IMR-90 (cell line): ENCODE results near the gene MAP6. TPM values are rescaled to one million over a fixed set of nuclear protein-coding genes. Genes with fewer than 3 reads are reported as not detected.

Experiments used
- ATAC-seq: fragments of 200-7000 bp; cut with Tn5 transposase; 2 replicates; pipeline ENCODE4 v1.9.1; 2020; ENCODE audit warnings: low read depth, mild to moderate bottlenecking, moderate library complexity
- BruUV-seq: library from RNA; stranded (reverse); fragments of 400-500 nt; replicated peaks from 2 replicates; lab custom pipeline; 2021; lab: Mats Ljungman, UMichigan
- CTCF ChIA-PET: fragments of 300-600 bp; formaldehyde crosslinking; extraction: SDS; loops from one replicate; lab custom pipeline; 2021; ENCODE audit warnings: antibody characterized with exemption; lab: Yijun Ruan, JAX
- POLR2A ChIA-PET: fragments of 300-600 bp; sonication (Branson Sonifier 250); formaldehyde crosslinking; loops from one replicate; lab custom pipeline; 2022; ENCODE audit warnings: antibody characterized with exemption; ENCODE audit not compliant: unreplicated experiment; lab: Charles Lee
- DNase-seq: peaks from one replicate; pipeline ENCODE4 v3.0.0; 2013
- H2AFZ ChIP-seq: replicated peaks from 2 replicates; pipeline ENCODE3; 2013; ENCODE audit warnings: low read length, mild to moderate bottlenecking; ENCODE audit not compliant: poor library complexity
- H2AK5ac ChIP-seq: 2 replicates; pipeline ENCODE4 v1.6.1; 2013; ENCODE audit warnings: low read depth, low read length, inconsistent platforms
- H2AK9ac ChIP-seq: replicated peaks from 2 replicates; pipeline ENCODE3; 2013; ENCODE audit warnings: mild to moderate bottlenecking, low read depth, low read length, moderate library complexity; ENCODE audit not compliant: poor library complexity
- H2BK120ac ChIP-seq: 2 replicates; pipeline ENCODE4 v1.6.1; 2013; ENCODE audit warnings: low read depth, low read length, inconsistent platforms
- H2BK15ac ChIP-seq: 3 replicates; pipeline ENCODE4 v1.6.1; 2013; ENCODE audit warnings: low read depth, low read length, inconsistent platforms
- H2BK20ac ChIP-seq: 2 replicates; pipeline ENCODE4 v1.6.1; 2013; ENCODE audit warnings: low read depth, mild to moderate bottlenecking, inconsistent platforms, low read length, moderate library complexity
- H2BK5ac ChIP-seq: 2 replicates; pipeline ENCODE4 v1.6.1; 2013; ENCODE audit warnings: mild to moderate bottlenecking, low read depth, low read length, inconsistent platforms; ENCODE audit not compliant: poor library complexity, severe bottlenecking
- H3K14ac ChIP-seq: replicated peaks from 2 replicates; pipeline ENCODE4 v1.6.1; 2013; ENCODE audit warnings: low read depth, low read length, inconsistent platforms
- H3K18ac ChIP-seq: 2 replicates; pipeline ENCODE4 v1.6.1; 2013; ENCODE audit warnings: low read depth, low read length, control low read depth
- H3K23ac ChIP-seq: 2 replicates; pipeline ENCODE4 v1.6.1; 2013; ENCODE audit warnings: low read depth, low read length, inconsistent platforms
- H3K27ac ChIP-seq: 2 replicates; pipeline ENCODE4 v1.5.1; 2013; ENCODE audit warnings: mild to moderate bottlenecking, control low read depth, low read length; ENCODE audit not compliant: insufficient read depth
- H3K27me3 ChIP-seq: 2 replicates; pipeline ENCODE4 v1.6.1; 2013; ENCODE audit warnings: low read length; ENCODE audit not compliant: control insufficient read depth, insufficient read depth
- H3K36me3 ChIP-seq: 2 replicates; pipeline ENCODE4 v1.6.1; 2013; ENCODE audit warnings: low read length, mixed read lengths; ENCODE audit not compliant: control insufficient read depth, insufficient read depth
- H3K4ac ChIP-seq: 2 replicates; pipeline ENCODE4 v1.6.1; 2013; ENCODE audit warnings: low read depth, low read length, inconsistent platforms
- H3K4me1 ChIP-seq: 2 replicates; pipeline ENCODE4 v1.6.1; 2013; ENCODE audit warnings: low read length, mixed read lengths; ENCODE audit not compliant: control insufficient read depth, insufficient read depth
- H3K4me2 ChIP-seq: 2 replicates; pipeline ENCODE4 v1.6.1; 2013; ENCODE audit warnings: low read depth, mild to moderate bottlenecking, control low read depth, low read length, moderate library complexity
- H3K4me3 ChIP-seq: 2 replicates; pipeline ENCODE4 v1.5.1; 2013; ENCODE audit warnings: low read depth, mild to moderate bottlenecking, control low read depth, low read length, moderate library complexity; ENCODE audit not compliant: insufficient read depth
- H3K56ac ChIP-seq: 2 replicates; pipeline ENCODE4 v1.6.1; 2013; ENCODE audit warnings: low read length, inconsistent platforms; ENCODE audit not compliant: insufficient read depth; ENCODE audit errors: extremely low read depth
- H3K79me1 ChIP-seq, 2 experiments: 2 replicates each; pipeline ENCODE4 v1.6.1; 2013; ENCODE audit warnings: low read length in 2 of 2, inconsistent platforms in 1 of 2, low read depth in 1 of 2
- H3K9ac ChIP-seq: 2 replicates; pipeline ENCODE4 v1.6.1; 2013; ENCODE audit warnings: low read depth, low read length, control low read depth
- H3K9me1 ChIP-seq: 2 replicates; pipeline ENCODE4 v1.6.1; 2013; ENCODE audit warnings: low read length, inconsistent platforms; ENCODE audit not compliant: insufficient read depth
- H3K9me3 ChIP-seq: 2 replicates; pipeline ENCODE4 v1.6.1; 2013; ENCODE audit warnings: low read length; ENCODE audit not compliant: control insufficient read depth, insufficient read depth
- H4K20me1 ChIP-seq: 2 replicates; pipeline ENCODE4 v1.6.1; 2013; ENCODE audit warnings: low read length, inconsistent platforms; ENCODE audit not compliant: insufficient read depth
- H4K5ac ChIP-seq: 2 replicates; pipeline ENCODE4 v1.6.1; 2013; ENCODE audit warnings: mild to moderate bottlenecking, low read depth, low read length, control low read depth
- H4K8ac ChIP-seq, 2 experiments: 2 replicates each; pipeline ENCODE4 v1.6.1; 2013; ENCODE audit warnings: low read depth in 2 of 2, low read length in 2 of 2, control low read depth in 1 of 2, inconsistent platforms in 1 of 2
- H4K91ac ChIP-seq: 2 replicates; pipeline ENCODE4 v1.6.1; 2013; ENCODE audit warnings: low read depth, low read length, inconsistent platforms; ENCODE audit not compliant: insufficient read depth
- BHLHE40 ChIP-seq: fragments of 150-350 bp; IDR thresholded peaks from 2 replicates; pipeline ENCODE4 v1.6.1; 2016; ENCODE audit warnings: mild to moderate bottlenecking, low read depth, low read length
- CEBPB ChIP-seq: IDR thresholded peaks from 2 replicates; pipeline ENCODE4 v1.6.1; 2012; ENCODE audit warnings: low read depth, low read length, improper control_type of control experiment
- CHD1 ChIP-seq: IDR thresholded peaks from 2 replicates; pipeline ENCODE4 v1.6.1; 2012; ENCODE audit warnings: low read depth, low read length, improper control_type of control experiment
- CTCF ChIP-seq: conservative IDR thresholded peaks from 2 replicates; pipeline ENCODE4 v1.5.1; 2012; ENCODE audit warnings: mild to moderate bottlenecking, low read depth, low read length, improper control_type of control experiment
- ELK1 ChIP-seq: fragments of 150-350 bp; IDR thresholded peaks from 2 replicates; pipeline ENCODE4 v1.6.1; 2016; ENCODE audit warnings: low read depth, mild to moderate bottlenecking, low read length, moderate library complexity, borderline replicate concordance
- FOS ChIP-seq: fragments of 150-350 bp; IDR thresholded peaks from 2 replicates; pipeline ENCODE4 v1.6.1; 2016; ENCODE audit warnings: low read depth, low read length
- MAFK ChIP-seq: IDR thresholded peaks from 2 replicates; pipeline ENCODE4 v1.6.1; 2012; ENCODE audit warnings: low read depth, low read length, improper control_type of control experiment
- MAZ ChIP-seq: IDR thresholded peaks from 2 replicates; pipeline ENCODE4 v1.6.1; 2012; ENCODE audit warnings: low read depth, mild to moderate bottlenecking, low read length, improper control_type of control experiment, moderate library complexity, borderline replicate concordance
- MXI1 ChIP-seq: IDR thresholded peaks from 2 replicates; pipeline ENCODE4 v1.6.1; 2012; ENCODE audit warnings: low read depth, mild to moderate bottlenecking, low read length, moderate library complexity, borderline replicate concordance
- NFE2L2 ChIP-seq: fragments of 150-350 bp; IDR thresholded peaks from 2 replicates; pipeline ENCODE4 v1.6.1; 2016; ENCODE audit warnings: low read depth, mild to moderate bottlenecking, low read length
- POLR2A ChIP-seq: IDR thresholded peaks from 2 replicates; pipeline ENCODE4 v1.6.1; 2012; ENCODE audit warnings: mild to moderate bottlenecking, low read depth, low read length
- RAD21 ChIP-seq: IDR thresholded peaks from 2 replicates; pipeline ENCODE4 v1.6.1; 2012; ENCODE audit warnings: low read length, improper control_type of control experiment
- RCOR1 ChIP-seq: IDR thresholded peaks from 2 replicates; pipeline ENCODE4 v1.6.1; 2012; ENCODE audit warnings: mild to moderate bottlenecking, low read length, improper control_type of control experiment; ENCODE audit not compliant: insufficient replicate concordance
- RFX5 ChIP-seq: IDR thresholded peaks from 2 replicates; pipeline ENCODE4 v1.8.0; 2012; ENCODE audit warnings: low read depth, mild to moderate bottlenecking, low read length, moderate library complexity
- USF2 ChIP-seq: fragments of 150-350 bp; IDR thresholded peaks from 2 replicates; pipeline ENCODE4 v1.6.1; 2017; ENCODE audit warnings: mild to moderate bottlenecking, antibody characterized with exemption, low read length, low read depth
- WGBS, 2 experiments: methylation state at CpG; one replicate each; pipeline versions ENCODE4 v1.1.5 to v1.1.7; 2013; ENCODE audit warnings: missing lambda C conversion rate in 2 of 2; ENCODE audit not compliant: insufficient read length in 1 of 2; ENCODE audit errors: extremely low coverage in 2 of 2; 5-methylcytosine and 5-hydroxymethylcytosine counted together
- dilution Hi-C: fragments of 300-500 bp; cut with HindIII; formaldehyde crosslinking; loops from one replicate; pipeline ENCODE4 v1.14.3; 2018; ENCODE audit warnings: low sequenced_read_pairs; ENCODE audit not compliant: unreplicated experiment
- in situ Hi-C: fragments of 300-500 bp; cut with MboI; formaldehyde crosslinking; loops from 3 replicates; pipeline ENCODE4 v1.14.3; 2019; ENCODE audit warnings: low sequenced_read_pairs, inconsistent platforms, mixed read lengths
- intact Hi-C: fragments of 100-400 bp; cut with micrococcal nuclease; formaldehyde crosslinking; loops from 2 replicates; pipeline ENCODE4 v1.10.0; 2022
- polyA plus RNA-seq, 3 experiments: library from polyadenylated mRNA; depleted of rRNA; stranded (reverse); fragments of >200 nt; gene quantifications; 2 replicates each; pipeline ENCODE4 v1.2.3, GENCODE V29; 2012; ENCODE audit warnings: low replicate concordance in 1 of 3
- total RNA-seq: library from RNA; depleted of rRNA; stranded (reverse); fragments of >200 nt; gene quantifications from 2 replicates; pipeline ENCODE4 v1.2.3, GENCODE V29; 2012

MAP6 gene
- total and polyA plus RNA-seq, 2 of the 4 experiments (the other 2 are of a cell fraction), result 3.0 to 3.4 TPM

- POLR2A ChIA-PET, result no interaction called here
- no peak overlapping the region for H2AFZ ChIP-seq
- no peak overlapping the region for H3K56ac ChIP-seq
- H3K27ac ChIP-seq, result no peak overlapping the region
- CTCF ChIA-PET, result no interaction called here
- H2BK20ac ChIP-seq, result no peak overlapping the region
- 0 out of 2 replicates have a peak, but pooled peaks cover 2% of the 10 kb centered on the region for H3K9me1 ChIP-seq
- H3K9ac ChIP-seq, result no peak overlapping the region
- 73% methylated on average over 3 of the region's 7 CpGs; no CpG with 5 or more reads in 1 of the 2 experiments for WGBS, 2 experiments
- no peak overlapping the region for H2AK5ac ChIP-seq
- H3K14ac ChIP-seq, result no peak overlapping the region
- no peak overlapping the region for H3K4me3 ChIP-seq
- no peak overlapping the region for H2BK5ac ChIP-seq
- no peak for TF ChIP-seq CEBPB
- TF ChIP-seq MAZ, result no peak
- TF ChIP-seq MXI1, result no peak
- no peak for TF ChIP-seq FOS
- no peak for TF ChIP-seq NFE2L2
- TF ChIP-seq RFX5, result no peak
- no peak for TF ChIP-seq POLR2A
- TF ChIP-seq RAD21, result no peak
- no peak for TF ChIP-seq RCOR1
- TF ChIP-seq CHD1, result no peak
- TF ChIP-seq ELK1, result no peak
- TF ChIP-seq MAFK, result no peak
- no peak for TF ChIP-seq CTCF
- no peak for TF ChIP-seq USF2
- no peak for TF ChIP-seq BHLHE40
- ATAC-seq, result no peak
- no peaks in the 10 kb centered on the region for H4K20me1 ChIP-seq
- no peak overlapping the region for H4K91ac ChIP-seq
- no peaks in the 10 kb centered on the region for H3K36me3 ChIP-seq
- no peaks in the 10 kb centered on the region for H3K4me1 ChIP-seq
- DNase-seq, result no peak
- peaks cover 14% of the 10 kb centered on the region for H3K27me3 ChIP-seq
- no peaks in the 10 kb centered on the region for H3K79me1 ChIP-seq
- H3K18ac ChIP-seq, result no peak overlapping the region
- H2BK120ac ChIP-seq, result no peak overlapping the region
- H4K5ac ChIP-seq, result no peak overlapping the region
- dilution Hi-C loops, result no loop called here
- H3K4me2 ChIP-seq, result no peak overlapping the region
- intact Hi-C loops, result no loop called here
- in situ Hi-C loops, result no loop called here
- H4K8ac ChIP-seq, result no peak overlapping the region
- no peak overlapping the region for H2AK9ac ChIP-seq
- H3K23ac ChIP-seq, result no peak overlapping the region
- no peak overlapping the region for H3K4ac ChIP-seq
- no peaks in the 10 kb centered on the region; the same call in 1 of the 2 replicates for H3K9me3 ChIP-seq
- BruUV-seq, result no TSS peak
- H2BK15ac ChIP-seq, result no peak overlapping the region
These were observed 34.9 kb upstream of the MAP6 start for GRCh38 chr11:75703695-75704237.
